HepG2 (cell line): ENCODE measurements around the gene PDGFRB.

Experiments used
- FLYWCH1 ChIP-seq: sonication (generic); formaldehyde crosslinking; IDR thresholded peaks from 2 replicates; pipeline ENCODE4 v1.8.1; 2023; ENCODE audit warnings: mild to moderate bottlenecking, missing genetic modification reagents
- GLI4 ChIP-seq: sonication (generic); formaldehyde crosslinking; IDR thresholded peaks from 2 replicates; pipeline ENCODE4 v1.5.1; 2020; ENCODE audit warnings: missing genetic modification reagents, mild to moderate bottlenecking, moderate library complexity, borderline replicate concordance
- MAFF ChIP-seq: IDR thresholded peaks from 2 replicates; pipeline ENCODE4 v1.6.1; 2011; ENCODE audit warnings: low read depth, low read length, improper control_type of control experiment
- MIER3 ChIP-seq: IDR thresholded peaks from 2 replicates; pipeline ENCODE4 v1.6.1; 2016; ENCODE audit warnings: missing compliant biosample characterization, borderline replicate concordance
- MTA1 ChIP-seq: sonication (generic); formaldehyde crosslinking; IDR thresholded peaks from 2 replicates; pipeline ENCODE4 v1.4.0; 2020; ENCODE audit warnings: missing genetic modification reagents, mild to moderate bottlenecking, borderline replicate concordance
- NFATC3 ChIP-seq: sonication (generic); formaldehyde crosslinking; IDR thresholded peaks from 2 replicates; pipeline ENCODE4 v1.5.1; 2020; ENCODE audit warnings: mild to moderate bottlenecking, missing genetic modification reagents
- RAD21 ChIP-seq: fragments of 450-650 bp; formaldehyde crosslinking; IDR thresholded peaks from 2 replicates; pipeline ENCODE4 v1.5.0; 2020; ENCODE audit warnings: mild to moderate bottlenecking
- SP1 ChIP-seq, 2 experiments: fragments of 450-650 bp in 1 of 2; sonication (generic) in 1 of 2; formaldehyde crosslinking in 1 of 2; IDR thresholded peaks; 2 replicates each; pipeline versions ENCODE4 v1.4.0 to v1.6.1; 2016 to 2020; ENCODE audit warnings: missing genetic modification reagents in 1 of 2
- SP4 ChIP-seq: sonication (generic); formaldehyde crosslinking; IDR thresholded peaks from 2 replicates; pipeline ENCODE4 v1.8.1; 2023; ENCODE audit warnings: mild to moderate bottlenecking, missing genetic modification reagents
- TAF1 ChIP-seq: sonication (generic); formaldehyde crosslinking; IDR thresholded peaks from 2 replicates; pipeline ENCODE4 v1.4.0; 2020; ENCODE audit warnings: missing genetic modification reagents
- TCF7L2 ChIP-seq: IDR thresholded peaks from 2 replicates; pipeline ENCODE4 v1.6.1; 2011; ENCODE audit warnings: mild to moderate bottlenecking, low read depth, low read length, moderate library complexity
- ZBTB39 ChIP-seq: sonication (generic); formaldehyde crosslinking; IDR thresholded peaks from 2 replicates; pipeline ENCODE4 v1.5.0; 2020; ENCODE audit warnings: missing genetic modification reagents
- ZNF251 ChIP-seq: sonication (generic); formaldehyde crosslinking; IDR thresholded peaks from 2 replicates; pipeline ENCODE4 v1.9.0; 2021; ENCODE audit warnings: mild to moderate bottlenecking, missing genetic modification reagents
- ZSCAN29 ChIP-seq: sonication (generic); formaldehyde crosslinking; conservative IDR thresholded peaks from 2 replicates; pipeline ENCODE4 v1.4.0; 2020; ENCODE audit warnings: mild to moderate bottlenecking, missing genetic modification reagents

DNA sequence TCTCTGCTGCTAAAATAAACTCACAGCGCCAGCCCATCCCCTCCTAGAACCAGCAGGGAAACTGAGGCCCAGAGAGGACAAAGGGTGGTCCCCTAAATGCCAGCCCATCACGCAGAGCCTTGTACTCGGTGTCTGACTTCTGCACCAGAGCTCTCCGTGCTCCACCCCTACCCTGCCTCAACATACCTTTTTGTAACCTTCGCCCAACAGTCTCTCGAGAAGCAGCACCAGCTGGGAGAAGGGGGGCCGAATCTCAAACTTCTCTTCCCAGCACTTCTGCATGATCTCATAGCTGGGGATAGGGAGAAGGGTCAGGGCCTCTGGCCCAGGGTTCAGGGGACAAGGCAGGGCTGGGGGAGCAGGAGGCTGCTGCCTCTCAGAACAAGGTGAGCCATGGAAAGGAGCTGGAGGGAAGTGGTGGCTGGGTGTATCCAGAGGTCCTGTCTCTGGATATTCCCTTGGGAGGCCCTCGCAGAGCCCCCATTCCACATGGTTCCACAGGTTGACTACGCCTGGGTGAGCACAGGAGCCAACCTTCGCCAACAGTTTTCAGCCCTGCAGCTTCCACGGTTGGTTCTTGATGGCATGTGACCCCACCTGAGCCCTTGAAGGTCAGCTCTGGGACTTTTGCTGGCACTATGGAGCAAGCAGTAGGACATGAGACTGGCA lies 37.0 kb downstream of the PDGFRB start:
- TF ChIP-seq TCF7L2 (no peak), TAF1 (CRISPR knock-in tag) (no peak), GLI4 (CRISPR knock-in tag) (no peak), MTA1 (CRISPR knock-in tag) (no peak), NFATC3 (no peak), ZSCAN29 (CRISPR knock-in tag) (no peak), ZBTB39 (CRISPR knock-in tag) (no peak), MIER3 (CRISPR knock-in tag) (no peak), FLYWCH1 (CRISPR knock-in tag) (no peak), ZNF251 (no peak), MAFF (no peak), RAD21 (CRISPR knock-in tag) (no peak), SP4 (CRISPR knock-in tag) (no peak), SP1 (IDR thresholded peaks at IDR 0.05) (no peak), SP1 (CRISPR knock-in tag; IDR thresholded peaks at IDR 0.05) (no peak)
